HFFc6 (cell line): ENCODE data around the gene IPO13. TPM values are rescaled to one million over a fixed set of nuclear protein-coding genes. Genes with fewer than 3 reads are reported as not detected.
A peak's percentile ranks its signal among the peaks of the same experiment; 100 is the strongest.

Experiments used
- DNase-seq: peaks from one replicate; pipeline ENCODE4 v3.0.0-alpha.2; 2018
- H3K27ac Mint-ChIP-seq: 2 replicates; pipeline ENCODE4 v1.8.0; 2020; ENCODE audit warnings: mild to moderate bottlenecking, mixed read lengths
- H3K27me3 Mint-ChIP-seq: 2 replicates; pipeline ENCODE4 v1.8.0; 2021; ENCODE audit warnings: mild to moderate bottlenecking, moderate library complexity, mixed read lengths; ENCODE audit not compliant: insufficient read depth
- H3K36me3 Mint-ChIP-seq: 2 replicates; pipeline ENCODE4 v1.8.0; 2021; ENCODE audit warnings: low read depth, mixed read lengths
- H3K4me1 Mint-ChIP-seq: 2 replicates; pipeline ENCODE4 v1.8.0; 2020; ENCODE audit warnings: low read depth, mixed read lengths
- H3K4me3 Mint-ChIP-seq: 2 replicates; pipeline ENCODE4 v1.8.0; 2020; ENCODE audit warnings: mild to moderate bottlenecking, moderate library complexity, mixed read lengths
- H3K9me3 Mint-ChIP-seq: 2 replicates; pipeline ENCODE4 v1.8.0; 2020; ENCODE audit warnings: mild to moderate bottlenecking, mixed read lengths
- total RNA-seq, 6 experiments: library from RNA; stranded (reverse); fragmentation: NEBNext Ultra II Directional; extraction: Animal tissue kit (Norgen Biotek cat#: 25700); gene quantifications; 2 replicates in 1 of 6; 3 replicates in 5 of 6; pipeline ENCODE4 v1.2.3, GENCODE V29; 2021
- TF ChIP-seq, protein P1 (sequence below): fragments of 200-600 bp; sonication (generic); IDR thresholded peaks from 2 replicates; pipeline ENCODE4 v1.5.0; 2021; ENCODE audit warnings: antibody characterized with exemption, mild to moderate bottlenecking

Gene IPO13
- total RNA-seq, 6 experiments from 2014 or later: 24.0 to 27.8 (median 25.0) TPM

DNA sequence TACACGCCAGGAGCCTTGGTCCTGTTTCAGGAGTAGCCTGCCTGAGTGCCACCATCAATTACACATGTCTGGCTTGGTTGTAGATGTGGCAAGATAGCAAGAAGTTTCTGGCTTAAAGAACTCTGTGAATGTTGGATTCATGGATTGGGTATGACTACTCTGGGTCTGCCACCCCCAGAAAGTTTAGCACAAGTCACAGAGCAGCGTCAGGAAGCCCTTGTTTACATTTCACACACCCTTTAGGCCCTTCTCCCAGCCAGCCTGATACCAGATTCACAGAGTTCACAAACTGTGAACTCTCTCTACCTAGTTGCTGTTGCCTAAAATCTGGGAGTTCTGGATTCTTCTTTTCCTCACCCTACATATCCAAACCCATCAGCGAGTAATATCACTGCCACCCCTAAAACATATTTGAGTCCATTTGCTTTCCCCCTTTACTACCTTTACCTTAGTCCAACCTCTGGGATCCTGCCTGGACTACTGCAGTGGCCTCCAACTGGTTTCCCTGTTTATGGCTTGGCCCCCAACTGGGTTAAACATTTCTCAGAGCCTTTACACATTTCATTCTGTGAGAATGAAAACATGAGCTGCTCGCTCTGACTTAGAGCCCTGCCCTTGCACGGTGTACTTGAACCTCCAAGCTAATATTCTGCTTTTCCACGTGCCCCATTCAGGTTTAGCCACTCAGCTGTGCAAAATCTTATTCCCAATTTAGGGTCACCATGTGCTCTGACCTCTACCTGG is 40.6 kb downstream of the IPO13 start:
- DNase-seq: no peak
- Mint-ChIP-seq H3K4me3 (no peak overlapping the region), H3K4me1 (peaks cover 44% of the 10 kb centered on the region), H3K36me3 (peaks cover 21% of the 10 kb centered on the region), H3K9me3 (no peaks in the 10 kb centered on the region), H3K27ac (peak overlapping the region; percentile 59), H3K27me3 (peaks cover 11% of the 10 kb centered on the region)
- TF ChIP-seq, protein P1, sequence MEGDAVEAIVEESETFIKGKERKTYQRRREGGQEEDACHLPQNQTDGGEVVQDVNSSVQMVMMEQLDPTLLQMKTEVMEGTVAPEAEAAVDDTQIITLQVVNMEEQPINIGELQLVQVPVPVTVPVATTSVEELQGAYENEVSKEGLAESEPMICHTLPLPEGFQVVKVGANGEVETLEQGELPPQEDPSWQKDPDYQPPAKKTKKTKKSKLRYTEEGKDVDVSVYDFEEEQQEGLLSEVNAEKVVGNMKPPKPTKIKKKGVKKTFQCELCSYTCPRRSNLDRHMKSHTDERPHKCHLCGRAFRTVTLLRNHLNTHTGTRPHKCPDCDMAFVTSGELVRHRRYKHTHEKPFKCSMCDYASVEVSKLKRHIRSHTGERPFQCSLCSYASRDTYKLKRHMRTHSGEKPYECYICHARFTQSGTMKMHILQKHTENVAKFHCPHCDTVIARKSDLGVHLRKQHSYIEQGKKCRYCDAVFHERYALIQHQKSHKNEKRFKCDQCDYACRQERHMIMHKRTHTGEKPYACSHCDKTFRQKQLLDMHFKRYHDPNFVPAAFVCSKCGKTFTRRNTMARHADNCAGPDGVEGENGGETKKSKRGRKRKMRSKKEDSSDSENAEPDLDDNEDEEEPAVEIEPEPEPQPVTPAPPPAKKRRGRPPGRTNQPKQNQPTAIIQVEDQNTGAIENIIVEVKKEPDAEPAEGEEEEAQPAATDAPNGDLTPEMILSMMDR: no peak

DNA sequence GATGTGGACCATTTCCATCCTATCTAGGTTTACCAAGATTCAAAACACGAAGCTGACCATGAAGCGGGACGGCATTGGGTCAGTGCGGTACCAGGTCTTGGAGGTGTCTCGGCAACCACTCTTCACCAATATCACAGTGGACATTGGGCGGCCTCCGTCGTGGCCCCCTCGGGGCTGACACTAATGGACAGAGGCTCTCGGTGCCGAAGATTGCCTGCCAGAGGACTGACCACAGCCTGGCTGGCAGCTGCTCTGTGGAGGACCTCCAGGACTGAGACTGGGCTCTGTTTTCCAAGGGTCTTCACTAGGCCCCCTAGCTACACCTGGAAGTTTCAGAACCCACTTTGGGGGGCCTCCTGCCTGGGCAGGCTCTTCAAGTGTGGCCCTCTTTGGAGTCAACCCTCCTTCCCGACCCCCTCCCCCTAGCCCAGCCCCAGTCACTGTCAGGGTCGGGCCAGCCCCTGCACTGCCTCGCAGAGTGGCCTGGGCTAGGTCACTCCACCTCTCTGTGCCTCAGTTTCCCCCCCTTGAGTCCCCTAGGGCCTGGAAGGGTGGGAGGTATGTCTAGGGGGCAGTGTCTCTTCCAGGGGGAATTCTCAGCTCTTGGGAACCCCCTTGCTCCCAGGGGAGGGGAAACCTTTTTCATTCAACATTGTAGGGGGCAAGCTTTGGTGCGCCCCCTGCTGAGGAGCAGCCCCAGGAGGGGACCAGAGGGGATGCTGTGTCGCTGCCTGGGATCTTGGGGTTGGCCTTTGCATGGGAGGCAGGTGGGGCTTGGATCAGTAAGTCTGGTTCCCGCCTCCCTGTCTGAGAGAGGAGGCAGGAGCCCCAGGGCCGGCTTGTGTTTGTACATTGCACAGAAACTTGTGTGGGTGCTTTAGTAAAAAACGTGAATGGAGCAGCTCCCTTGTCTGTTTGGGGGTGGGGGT is 43.8 kb downstream of the IPO13 start:
- Mint-ChIP-seq H3K4me3 (peak overlapping the region; percentile 89), H3K27me3 (peaks cover 10% of the 10 kb centered on the region; the same call in 1 of the 2 replicates), H3K27ac (peak overlapping the region; percentile 90), H3K36me3 (peaks cover 6% of the 10 kb centered on the region), H3K9me3 (no peaks in the 10 kb centered on the region), H3K4me1 (peaks cover 40% of the 10 kb centered on the region)
- TF ChIP-seq, protein P1: peak; percentile 54
- no peak for DNase-seq

DNA sequence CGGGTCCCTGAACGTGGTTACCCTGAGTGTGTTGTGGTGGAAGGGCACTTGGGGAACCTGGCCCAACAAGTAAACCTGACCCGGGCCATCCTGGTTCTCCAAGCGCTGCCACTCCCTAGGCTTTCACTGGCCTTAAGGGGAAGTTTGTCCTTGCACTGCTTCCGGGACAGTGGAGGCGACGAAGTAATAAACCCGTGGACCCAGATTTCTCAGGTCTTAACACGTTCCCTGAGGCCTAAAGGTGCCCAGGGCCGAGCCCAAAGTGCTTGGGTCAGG is 44.4 kb downstream of the IPO13 start:
- Mint-ChIP-seq H3K36me3 (no peaks in the 10 kb centered on the region), H3K27me3 (peaks cover 10% of the 10 kb centered on the region; the same call in 1 of the 2 replicates), H3K4me3 (peak overlapping the region; percentile 89), H3K27ac (peak overlapping the region; percentile 90), H3K4me1 (peaks cover 34% of the 10 kb centered on the region), H3K9me3 (no peaks in the 10 kb centered on the region)
- TF ChIP-seq, protein P1: no peak
- no peak for DNase-seq

DNA sequence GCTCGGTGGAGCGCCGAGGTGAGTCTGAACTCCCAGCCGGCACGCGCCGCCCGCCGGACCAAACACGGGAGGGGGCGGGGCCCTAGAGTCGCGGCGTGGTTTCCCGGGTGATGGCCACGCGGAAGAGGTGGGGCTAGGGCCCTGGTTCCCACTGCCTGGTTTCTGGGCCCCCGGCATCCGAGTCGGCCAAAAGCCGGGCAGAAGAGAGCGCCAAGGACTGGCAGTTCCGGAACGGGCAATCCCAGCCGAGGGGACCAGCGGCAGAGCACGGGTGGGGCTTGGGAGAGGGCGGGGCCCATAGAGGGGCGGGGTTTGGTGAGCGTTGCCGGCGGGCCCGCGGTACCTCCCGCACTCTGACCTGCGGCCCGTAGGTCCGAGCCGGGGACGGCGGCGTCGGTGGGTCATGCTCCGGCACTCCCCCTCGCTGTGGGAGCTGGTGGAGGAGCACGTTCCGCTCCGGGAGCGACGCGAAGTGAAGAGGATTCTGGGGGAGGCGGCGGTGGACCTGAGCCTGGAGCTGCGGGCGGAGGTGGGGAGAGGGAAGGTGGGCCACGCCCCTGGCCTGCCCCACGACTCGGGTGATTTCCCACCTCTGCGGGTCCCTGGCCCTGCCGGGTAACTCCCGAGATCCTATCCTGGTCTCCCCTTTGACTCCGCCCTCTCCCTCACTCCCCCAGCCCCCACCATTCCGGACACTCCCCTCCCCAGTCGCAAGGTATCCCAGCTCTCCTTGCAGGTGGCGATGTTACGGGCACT is 44.9 kb downstream of the IPO13 start, which contains the start of gene CCDC24:
TSS of gene CCDC24 (plus strand) at position 124 of the 756 bp plus-strand sequence. CDS start at position 404, 280 bp downstream.
- Mint-ChIP-seq H3K36me3 (no peaks in the 10 kb centered on the region), H3K9me3 (no peaks in the 10 kb centered on the region), H3K27ac (peak within 1 kb of the TSS; percentile 90), H3K4me3 (peak within 1 kb of the TSS; percentile 89), H3K27me3 (peaks cover 10% of the 10 kb centered on the region; the same call in 1 of the 2 replicates), H3K4me1 (peaks cover 29% of the 10 kb centered on the region)
- peak; percentile 87 for DNase-seq
- TF ChIP-seq, protein P1: peak; percentile 31
